Limb (tissue), 2 donors: ENCODE results near the gene DNER.

Experiments used
- DNase-seq, 2 donors: peaks; one replicate each; pipeline ENCODE4 v3.0.0-alpha.2; 2016; ENCODE audit errors: extremely low spot score in 2 of 2

The DNER gene

DNA sequence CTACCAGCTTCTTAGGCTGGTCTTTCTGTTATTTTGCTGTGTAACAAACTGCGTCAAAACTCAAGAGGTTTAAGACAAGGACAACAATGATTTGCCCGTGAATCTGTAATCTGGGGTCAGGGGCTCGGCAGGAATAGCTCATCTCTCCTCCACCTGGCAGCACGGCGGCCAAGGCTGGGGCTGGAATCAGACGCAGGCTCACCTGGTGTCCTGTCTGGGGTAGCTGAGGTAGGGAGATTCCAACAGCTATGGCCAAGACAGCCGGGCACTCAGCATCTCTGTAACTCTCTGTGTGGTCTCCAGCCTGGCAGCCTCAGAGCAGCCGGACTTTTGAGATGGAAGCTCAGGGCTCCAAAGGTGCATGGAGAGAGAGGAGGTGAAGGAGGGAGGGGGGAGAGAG is 42.3 kb downstream of the DNER start:
- no peak for DNase-seq

DNA sequence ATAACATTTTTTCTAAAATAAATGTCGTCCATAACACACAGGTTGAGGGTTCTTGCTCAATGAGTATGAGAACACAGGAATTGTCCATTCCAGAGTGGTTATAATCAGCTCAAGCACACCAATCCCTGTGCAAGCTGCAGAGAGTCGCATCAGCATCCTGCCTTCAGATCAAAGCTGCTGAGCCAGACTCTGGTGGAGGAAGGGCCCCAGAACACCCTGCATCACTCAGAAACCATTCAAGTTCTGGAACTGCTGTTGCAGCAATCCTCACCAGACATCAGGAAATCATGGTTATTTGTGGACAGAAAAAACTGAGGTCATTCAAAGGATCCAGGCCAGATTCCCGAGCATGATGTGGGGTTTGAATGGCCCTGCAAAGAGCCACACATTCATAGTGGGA is 44.5 kb downstream of the DNER start:
- no peak for DNase-seq

DNA sequence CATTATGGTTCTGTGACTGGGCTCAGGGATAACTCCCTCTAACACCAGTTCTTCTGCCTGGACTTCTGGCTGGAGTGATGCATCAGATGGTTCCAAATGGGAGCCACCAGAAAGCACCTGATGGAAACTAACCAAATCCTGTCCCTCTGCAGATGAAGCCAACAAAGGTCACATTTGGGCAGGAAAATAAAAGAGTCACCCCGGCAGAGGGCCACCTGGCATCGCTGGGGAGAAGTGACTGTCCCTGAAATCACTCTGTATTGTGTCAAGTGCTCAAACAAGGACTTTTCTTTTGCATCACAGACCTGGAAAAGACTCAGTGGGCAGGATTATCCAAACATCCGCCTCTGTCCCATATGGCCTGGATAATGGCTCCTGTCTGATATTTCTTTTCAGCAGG is 47.5 kb downstream of the DNER start:
- no peak for DNase-seq

DNA sequence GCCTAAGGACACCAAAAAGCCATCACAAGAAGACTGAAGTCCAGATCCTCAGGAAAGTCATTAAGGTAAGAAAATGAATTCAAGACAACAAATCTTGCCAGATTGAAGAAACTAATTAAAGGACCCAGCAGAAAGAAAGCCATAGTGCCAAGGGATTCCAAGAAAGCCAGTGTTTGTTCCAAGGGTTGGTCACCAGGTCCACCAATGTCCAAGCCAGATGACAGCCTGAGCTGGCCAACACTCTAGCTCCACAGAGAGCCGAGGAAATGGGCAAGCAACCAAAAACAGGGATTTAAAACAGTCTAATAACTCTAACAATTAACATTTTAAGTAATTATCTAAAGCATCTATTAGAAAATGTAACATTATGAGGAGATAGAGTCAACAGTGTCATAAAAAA is 49.2 kb downstream of the DNER start:
- DNase-seq: no peak

DNA sequence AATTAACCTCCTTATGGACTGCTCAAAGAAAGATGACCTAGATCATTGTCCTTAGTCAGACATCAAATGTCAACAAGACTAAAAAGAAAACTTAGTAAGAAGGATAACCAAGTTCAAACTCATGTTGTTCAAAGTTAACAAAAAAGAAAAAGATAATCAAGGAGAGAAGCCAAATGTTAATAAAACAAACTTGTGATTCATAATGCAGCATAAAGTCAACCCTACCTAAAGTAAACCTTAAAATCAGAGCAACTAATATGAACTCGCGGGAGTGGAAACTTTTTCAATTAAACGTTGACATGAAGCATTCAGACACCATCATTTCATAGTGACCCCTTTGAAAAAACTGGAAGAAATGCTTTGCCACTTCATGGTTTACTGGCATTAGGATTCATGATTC is 52.9 kb downstream of the DNER start:
- no peak for DNase-seq

DNA sequence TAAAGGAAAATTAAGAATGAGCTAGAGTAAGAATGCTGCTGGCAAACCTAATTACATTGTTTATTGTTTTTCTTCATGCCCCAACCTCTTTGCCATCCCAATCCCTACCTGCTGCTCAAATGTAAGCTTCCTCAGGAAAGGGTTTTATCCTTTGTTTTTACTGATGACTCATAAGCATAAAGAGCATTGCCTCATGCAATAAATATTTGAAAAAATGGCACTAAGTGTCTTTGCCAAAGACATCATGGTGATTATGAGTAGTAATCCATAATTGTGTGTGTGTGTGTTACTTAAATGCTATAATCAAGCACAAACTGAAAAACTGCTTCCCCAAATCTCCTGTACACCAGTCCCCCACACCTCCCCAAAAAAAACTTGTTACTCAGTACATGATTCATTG is 53.4 kb downstream of the DNER start:
- DNase-seq: no peak

DNA sequence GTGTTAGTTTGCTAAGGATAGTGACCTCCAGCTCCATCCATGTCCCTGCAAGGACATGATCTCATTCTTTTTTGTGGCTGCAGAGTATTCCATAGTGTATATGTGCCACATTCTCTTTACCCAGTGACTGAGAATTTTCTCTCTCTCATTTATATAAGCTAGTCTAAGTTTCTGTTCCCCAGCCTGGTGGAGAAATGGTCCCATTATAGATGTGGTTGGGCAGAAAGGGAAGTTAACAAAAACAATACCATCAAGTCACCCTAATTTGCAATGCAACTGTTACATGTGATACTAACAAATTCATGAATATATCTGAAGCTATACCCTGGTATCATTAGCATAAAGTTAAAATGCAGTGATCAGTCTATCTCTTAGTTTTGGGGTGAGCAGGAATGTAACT is 54.0 kb downstream of the DNER start:
- no peak for DNase-seq

DNA sequence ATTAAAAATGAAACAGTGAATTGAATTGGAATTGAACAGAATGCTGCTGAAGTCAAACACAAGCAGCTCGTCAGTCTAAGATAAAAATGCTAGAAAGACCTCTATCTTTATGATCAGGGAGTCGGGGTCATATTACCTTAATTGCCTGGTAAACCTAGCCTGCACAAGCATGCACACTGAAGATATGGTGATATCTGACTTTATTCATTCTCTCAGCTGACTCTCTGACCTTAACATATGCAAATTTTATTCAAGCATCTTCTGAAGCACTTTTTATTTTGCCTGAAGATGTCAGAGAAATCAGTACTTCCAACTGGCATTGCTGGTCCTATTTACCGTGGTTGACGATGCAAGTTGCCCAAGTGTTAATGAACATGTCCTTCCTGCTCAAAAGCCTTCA is 56.4 kb downstream of the DNER start:
- DNase-seq: no peak

DNA sequence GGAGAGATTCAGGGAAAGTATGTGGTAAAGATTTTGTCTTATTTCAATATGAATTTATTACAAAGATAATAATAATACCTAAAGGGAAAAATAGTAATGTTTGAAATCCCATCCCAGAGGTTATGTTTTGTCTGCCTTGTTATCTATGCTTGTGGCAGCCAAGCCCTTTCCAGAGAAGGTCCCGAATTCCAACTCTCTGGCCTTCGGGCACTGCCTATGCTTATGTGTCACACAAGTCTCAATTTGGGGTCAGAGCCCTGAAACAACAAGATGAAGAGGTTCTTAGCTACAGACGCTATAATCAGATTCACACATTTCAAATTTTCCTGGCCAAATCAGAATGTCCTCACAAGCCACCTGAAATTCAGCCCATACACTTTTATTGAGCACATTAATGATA is 59.9 kb downstream of the DNER start:
- DNase-seq: no peak

DNA sequence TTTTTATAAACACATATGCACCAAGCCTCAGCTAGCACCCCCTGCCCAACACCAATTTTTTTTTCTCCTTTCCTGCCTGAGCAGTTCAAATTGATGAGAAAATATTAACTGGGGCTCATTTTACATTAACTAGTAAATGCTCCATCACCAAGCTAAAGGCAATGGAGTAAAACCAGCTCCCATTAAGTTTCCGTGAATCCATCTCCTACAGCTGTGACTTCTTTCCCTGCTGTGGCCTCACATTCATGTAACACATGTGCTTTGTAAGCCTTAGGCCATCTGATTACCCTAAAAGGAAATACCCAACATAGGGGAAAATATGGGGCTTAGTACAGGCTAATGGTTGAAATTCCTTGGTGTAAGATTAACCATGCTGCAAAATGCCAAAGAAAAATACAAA is 60.8 kb downstream of the DNER start:
- no peak for DNase-seq

DNA sequence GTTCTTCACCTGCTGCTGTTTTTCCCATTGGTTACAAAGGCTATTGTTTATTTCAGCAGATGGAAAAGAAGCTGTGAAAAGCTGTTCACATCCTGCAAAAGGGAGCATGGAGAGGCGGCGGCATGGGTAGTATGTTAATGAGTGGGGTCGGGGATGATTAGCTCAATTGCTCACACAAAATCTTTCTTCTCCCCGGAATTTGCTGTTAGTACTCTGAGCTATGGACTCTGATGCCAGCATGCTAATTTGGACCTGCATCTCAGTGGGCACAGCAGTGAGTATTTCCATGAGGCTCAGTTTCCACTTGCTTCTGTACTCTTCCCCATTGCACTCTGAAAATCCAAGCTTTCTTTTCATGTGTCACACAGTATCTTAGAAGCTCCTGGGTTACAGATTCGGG is 61.6 kb downstream of the DNER start:
- no peak for DNase-seq

DNA sequence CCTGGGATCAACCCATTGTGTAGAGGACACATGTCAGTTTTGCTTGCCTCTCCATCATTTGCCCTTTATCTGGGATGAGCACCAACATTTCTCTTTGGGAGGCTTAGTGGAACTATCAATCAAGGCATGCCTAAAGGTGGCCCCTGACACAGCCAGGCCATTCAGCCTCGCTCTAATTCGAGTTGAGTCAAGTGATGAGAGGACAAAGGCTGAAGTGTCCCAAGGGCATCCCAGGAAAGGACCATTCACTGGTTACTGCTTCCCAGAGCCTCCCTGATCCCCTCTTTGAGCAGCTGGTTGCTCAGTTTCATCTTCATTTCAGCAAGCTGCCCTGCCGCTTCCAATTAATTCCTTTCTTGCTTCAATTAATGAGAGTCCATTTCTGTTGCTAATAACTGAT is 63.5 kb downstream of the DNER start:
- no peak for DNase-seq

DNA sequence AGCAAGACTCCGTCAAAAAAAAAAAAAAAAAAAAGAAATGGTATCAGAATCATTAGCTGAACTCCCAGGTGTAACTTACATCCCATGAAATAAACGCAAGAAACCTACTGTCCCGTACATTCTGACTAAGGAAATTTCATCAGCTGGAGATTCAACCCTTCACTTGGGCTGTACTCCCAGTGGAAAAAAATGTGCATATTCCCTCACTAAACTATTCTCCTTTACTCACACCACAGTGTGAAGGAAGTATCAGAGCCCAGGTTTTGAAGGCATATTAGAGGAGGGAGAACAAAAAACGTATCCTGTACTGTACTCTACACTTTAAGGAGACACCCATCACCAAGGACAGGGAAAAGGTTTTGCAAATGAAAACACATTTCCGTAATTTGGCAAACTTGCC is 64.3 kb downstream of the DNER start:
- DNase-seq: no peak

DNA sequence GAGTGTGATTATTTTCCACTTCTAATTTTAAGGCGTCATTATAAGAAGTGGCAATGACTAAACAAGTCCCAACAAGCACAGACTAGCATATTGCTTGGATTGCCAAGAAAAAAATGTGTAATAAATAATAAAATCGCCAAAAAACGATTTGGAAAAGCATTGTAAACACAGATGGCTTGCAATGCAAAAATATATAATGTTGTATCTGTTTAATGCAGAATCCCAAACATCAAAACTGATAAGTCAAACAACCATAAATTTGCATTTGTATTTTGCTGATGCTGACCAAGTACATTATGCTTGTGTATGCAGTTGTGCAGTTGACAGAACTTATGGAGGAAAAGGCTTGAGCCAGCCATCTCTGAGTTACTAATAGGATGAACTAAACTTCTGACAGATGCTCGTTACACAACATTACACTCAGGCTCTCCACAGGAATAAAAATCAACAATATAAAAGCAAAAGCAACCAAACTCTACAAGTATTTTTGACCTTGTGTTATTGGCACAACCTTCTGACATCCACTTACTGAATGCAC is 68.1 kb downstream of the DNER start:
- DNase-seq: no peak

DNA sequence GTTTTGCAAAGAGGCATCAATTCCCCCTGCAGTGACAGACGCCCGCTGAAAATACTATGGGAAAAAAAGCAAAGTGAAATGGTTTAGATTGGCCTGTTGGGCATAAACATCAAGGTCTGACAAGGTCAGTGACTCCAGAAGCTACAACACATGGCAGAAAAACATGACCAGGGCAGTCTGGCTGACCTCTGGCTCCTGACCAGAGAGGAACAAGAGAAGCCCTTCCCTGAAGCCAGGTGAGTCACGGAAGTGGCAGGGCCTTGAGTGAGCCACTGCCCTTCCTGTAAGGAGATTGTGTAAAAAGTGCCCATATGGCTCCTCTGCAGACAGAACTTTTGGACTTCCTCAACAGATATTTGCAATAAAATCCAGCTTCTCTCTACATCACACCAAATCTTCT is 72.0 kb downstream of the DNER start:
- no peak for DNase-seq

DNA sequence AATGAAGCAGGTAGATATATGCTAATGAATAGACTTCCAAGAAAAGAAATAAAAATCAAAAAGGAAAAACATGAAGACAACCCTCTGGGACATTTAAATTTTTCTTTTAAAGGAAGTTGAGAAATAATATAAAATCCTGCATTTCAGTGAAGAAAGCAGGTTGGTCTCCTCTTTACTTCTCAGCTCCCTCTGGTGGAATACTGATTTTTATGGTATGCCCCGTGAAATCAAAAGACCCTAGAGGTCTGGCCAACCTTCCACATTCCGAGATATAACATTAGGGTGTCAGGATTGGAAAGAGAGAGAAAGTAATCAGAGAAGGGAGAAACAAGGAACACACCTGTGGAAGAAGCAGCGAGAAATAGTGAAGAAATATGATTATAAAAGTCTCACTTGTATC is 72.7 kb downstream of the DNER start:
- DNase-seq: no peak

DNA sequence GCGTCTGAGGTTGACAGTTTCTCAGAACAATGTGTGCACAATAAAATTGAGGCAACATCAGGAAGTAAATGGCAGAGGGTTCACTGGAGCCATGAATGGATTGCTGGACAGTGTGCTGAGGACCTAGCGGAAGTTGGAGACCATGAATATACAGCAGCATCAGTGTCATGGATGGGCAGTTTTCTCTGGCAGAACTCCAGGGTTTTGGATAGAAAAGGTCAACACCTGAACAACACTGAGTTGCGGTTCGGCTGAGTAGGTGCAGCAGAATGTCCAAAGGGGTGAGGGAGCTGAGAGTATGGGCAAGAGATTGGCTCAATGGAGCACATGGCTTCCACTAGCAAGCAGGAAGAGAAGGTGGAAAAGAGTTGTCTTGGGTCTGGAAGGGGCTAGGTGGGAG is 73.7 kb downstream of the DNER start:
- no peak for DNase-seq

DNA sequence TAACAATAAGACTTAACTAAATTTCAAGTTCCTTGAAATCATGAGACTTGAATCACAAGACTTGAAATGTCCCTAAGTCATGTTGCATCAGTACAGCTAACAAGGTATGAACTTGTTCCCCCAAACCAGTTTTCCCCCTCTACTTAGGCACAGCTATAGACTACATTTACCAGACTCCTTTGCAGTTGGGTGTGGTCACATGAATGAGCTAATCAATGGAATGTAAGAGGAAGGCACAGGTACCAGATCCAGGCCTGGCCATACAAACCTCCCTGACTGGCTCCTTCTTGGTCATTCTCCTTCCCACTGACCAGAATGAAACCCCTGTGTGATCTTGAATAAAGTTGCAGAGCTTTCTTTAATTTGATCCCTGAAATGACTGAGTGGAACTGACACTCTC is 77.8 kb downstream of the DNER start:
- DNase-seq: no peak

DNA sequence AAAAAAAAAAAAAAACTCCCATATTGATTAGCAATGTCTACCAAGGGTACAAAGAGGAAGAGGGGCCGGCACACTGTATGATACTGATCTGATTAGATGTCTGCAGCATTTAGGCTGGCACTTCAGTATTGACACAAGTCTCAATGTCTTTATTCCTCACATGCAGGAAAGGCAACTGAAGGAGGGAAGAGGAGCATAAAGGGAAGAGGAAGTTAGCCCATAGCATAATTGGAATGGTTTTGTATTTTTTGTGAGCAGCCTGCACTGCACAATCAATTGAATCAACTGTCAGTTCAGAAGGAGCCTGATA is 79.0 kb downstream of the DNER start:
- no peak for DNase-seq

DNA sequence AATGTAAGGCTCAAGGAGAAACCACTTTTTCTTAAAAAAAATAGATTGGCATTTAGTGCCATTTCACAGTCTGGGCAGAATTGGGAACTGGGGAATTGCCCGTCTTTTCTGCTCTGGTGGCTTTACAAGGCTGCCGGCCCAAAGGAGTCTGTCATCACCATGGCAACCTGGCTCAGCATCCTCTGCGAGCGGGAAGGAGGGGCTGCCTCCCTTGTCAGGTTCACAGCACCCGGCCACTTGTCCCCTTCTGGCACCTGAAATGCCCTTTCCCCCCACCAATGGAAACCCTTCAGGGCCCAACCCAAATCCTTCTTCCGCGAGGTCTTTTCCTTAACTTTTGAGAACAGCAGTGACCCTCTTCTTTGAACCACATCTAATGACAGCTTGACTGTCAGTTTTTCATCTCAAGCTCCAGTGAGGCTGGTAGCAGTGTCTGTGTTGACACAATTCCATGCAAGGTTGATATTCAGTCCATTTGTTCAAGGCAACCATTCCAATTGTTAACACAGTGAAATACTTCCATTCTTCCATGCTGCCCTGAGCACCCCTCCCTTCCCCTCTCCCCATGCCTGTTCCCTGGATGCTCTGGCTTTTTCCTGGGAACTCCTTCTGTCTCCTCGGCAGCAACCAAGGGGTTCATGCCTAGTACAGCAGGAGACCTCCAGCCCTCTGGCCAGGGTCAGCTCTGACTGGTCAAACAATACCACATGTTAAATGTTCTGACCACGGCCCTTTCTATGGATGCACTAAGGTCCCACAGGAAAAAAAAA is 79.6 kb downstream of the DNER start:
- DNase-seq: peak in 1 of 2 donors; percentile 55

DNA sequence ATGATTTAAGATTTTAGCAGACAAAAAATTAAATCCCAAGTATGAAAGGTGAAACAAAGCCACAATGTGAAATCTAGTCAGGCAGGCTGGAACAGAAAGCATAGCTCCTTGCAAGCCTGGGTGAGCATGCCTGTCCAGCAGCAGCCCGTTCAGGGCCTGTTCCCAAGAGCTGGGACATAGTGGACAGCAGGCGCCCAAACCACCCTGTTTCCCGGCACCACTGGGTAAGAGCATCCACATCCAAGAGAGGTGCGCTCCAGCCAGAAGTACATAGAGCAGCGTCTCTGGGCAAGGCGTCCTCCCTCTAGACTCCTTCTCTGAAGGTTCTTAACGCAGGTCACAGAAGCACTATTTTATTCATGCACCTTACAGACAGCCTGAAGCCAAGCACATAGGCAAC is 80.8 kb downstream of the DNER start:
- no peak for DNase-seq

DNA sequence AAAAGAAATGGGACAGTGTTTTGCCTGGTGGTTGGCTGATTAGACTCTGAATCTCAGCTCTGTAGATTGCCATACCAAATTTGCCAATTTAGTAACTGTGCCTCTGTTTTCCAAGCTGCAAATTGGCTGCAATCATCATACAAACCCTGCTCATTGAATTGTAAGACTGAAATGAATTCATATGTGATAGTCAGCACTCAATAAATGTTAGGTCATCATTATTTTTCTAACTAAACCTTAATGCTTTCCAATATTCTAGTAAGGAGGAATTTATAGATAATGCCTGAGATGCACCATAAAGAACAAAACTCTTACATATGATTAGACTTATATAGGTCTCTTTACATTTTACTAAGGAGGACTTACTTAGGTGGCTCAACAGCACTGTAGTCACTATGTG is 85.3 kb downstream of the DNER start:
- no peak for DNase-seq

DNA sequence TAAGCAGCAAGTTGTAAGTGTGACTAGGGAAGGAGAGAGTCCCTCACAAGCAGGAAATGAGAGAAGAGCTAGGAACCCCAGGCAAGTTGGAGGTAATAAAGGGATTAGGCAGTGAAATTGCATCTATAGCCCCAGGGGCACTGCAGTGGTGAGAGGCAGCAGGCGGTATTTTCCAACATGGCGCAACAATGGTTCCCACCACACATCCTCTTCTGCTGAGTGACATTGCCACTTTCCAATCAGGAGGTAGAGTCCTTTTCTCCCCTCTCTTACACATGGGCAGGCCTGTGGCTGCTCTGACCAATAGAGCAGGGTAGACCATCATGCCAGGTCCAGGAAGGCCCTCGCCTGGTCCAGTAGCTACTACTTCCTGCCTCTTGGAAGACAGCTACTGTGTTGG is 86.6 kb downstream of the DNER start:
- DNase-seq: no peak
